Natural killer cell (primary cell): Measurements from ENCODE around the gene NRP1. TPM values are rescaled to one million over a fixed set of nuclear protein-coding genes. Genes with fewer than 3 reads are reported as not detected.

Experiments
- ATAC-seq, 3 donors: fragments of 150-1000 bp in 2 of 3; fragments of 200-7000 bp in 1 of 3; cut with Tn5 transposase; 1 replicate in 1 of 3; 2 replicates in 2 of 3; pipeline ENCODE4 v1.10.0; 2021; ENCODE audit warnings: mild to moderate bottlenecking in 2 of 3, moderate library complexity in 2 of 3
- DNase-seq, 2 donors: peaks; one replicate each; pipeline versions ENCODE4 v3.0.0 to v3.0.0-alpha.2; 2013 to 2021; ENCODE audit warnings: mixed read lengths in 1 of 2
- H3K27ac ChIP-seq: one replicate; pipeline ENCODE4 v1.5.1; 2013; ENCODE audit warnings: mild to moderate bottlenecking, low read length
- H3K27me3 ChIP-seq: one replicate; pipeline ENCODE4 v1.6.1; 2013; ENCODE audit warnings: low read length; ENCODE audit not compliant: control insufficient read depth, insufficient read depth
- H3K36me3 ChIP-seq: one replicate; pipeline ENCODE4 v1.6.1; 2013; ENCODE audit warnings: low read length; ENCODE audit not compliant: control insufficient read depth, insufficient read depth
- H3K4me1 ChIP-seq: one replicate; pipeline ENCODE4 v1.6.1; 2013; ENCODE audit warnings: low read length; ENCODE audit not compliant: control insufficient read depth, insufficient read depth
- H3K4me3 ChIP-seq: one replicate; pipeline ENCODE4 v1.5.1; 2013; ENCODE audit warnings: low read length
- H3K9me3 ChIP-seq: one replicate; pipeline ENCODE4 v1.6.1; 2013; ENCODE audit warnings: low read length; ENCODE audit not compliant: control insufficient read depth, insufficient read depth
- H3K27ac Mint-ChIP-seq, 2 donors: one replicate each; pipeline ENCODE4 v1.8.0; 2022; ENCODE audit warnings: mild to moderate bottlenecking in 2 of 2, mixed read lengths in 2 of 2, moderate library complexity in 1 of 2
- H3K27me3 Mint-ChIP-seq, 2 donors: one replicate each; pipeline ENCODE4 v1.8.0; 2022; ENCODE audit warnings: low read depth in 2 of 2, mixed read lengths in 2 of 2
- H3K36me3 Mint-ChIP-seq: one replicate; pipeline ENCODE4 v1.8.0; 2022; ENCODE audit warnings: mixed read lengths
- H3K4me1 Mint-ChIP-seq, 2 donors: one replicate each; pipeline ENCODE4 v1.8.0; 2022; ENCODE audit warnings: mixed read lengths in 2 of 2
- H3K4me3 Mint-ChIP-seq: one replicate; pipeline ENCODE4 v1.8.0; 2022; ENCODE audit warnings: mild to moderate bottlenecking, moderate library complexity, mixed read lengths
- H3K9me3 Mint-ChIP-seq, 2 donors: one replicate each; pipeline ENCODE4 v1.8.0; 2022; ENCODE audit warnings: mixed read lengths in 2 of 2
- CTCF ChIP-seq: fragments of 200-600 bp; IDR thresholded peaks from one replicate; pipeline ENCODE4 v1.8.0; 2022; ENCODE audit warnings: antibody characterized with exemption
- WGBS: methylation state at CpG from one replicate; pipeline ENCODE4 v1.1.7; 2013; ENCODE audit warnings: missing lambda C conversion rate; ENCODE audit not compliant: insufficient coverage; 5-methylcytosine and 5-hydroxymethylcytosine counted together
- intact Hi-C: fragments of 100-400 bp; cut with micrococcal nuclease; formaldehyde crosslinking; loops from one replicate; pipeline ENCODE4 v1.14.2; 2022
- total RNA-seq, 4 donors: library from RNA; stranded (reverse); fragments of 120-200 nt in 1 of 4; gene quantifications; one replicate each; pipeline versions ENCODE4 v1.2.3 to v1.2.4, GENCODE V29; 2013 to 2022

The NRP1 gene
- total RNA-seq, 3 donors from 2014 or later (not counting 1 experiment from before 2014, with no cell fraction given), result 0.16 to 1.5 TPM; not detected in 1

DNA sequence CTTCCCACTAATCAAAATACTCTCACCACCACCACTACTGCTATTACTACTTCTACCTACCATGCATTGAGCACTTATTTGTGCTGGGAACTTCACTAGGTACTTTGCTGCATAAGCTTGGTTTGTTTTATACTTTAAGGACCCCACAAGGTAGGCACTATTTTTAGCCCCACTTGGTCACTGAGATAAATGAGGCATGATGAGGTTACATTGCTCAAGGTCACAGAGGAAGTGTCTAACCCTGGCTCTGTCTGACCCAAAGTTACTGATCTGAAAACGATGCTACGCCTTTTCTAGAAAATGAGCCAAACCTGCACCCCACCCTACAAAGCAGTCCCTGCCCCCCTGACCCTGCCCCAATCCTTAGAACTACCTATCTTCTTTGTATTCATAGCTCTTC lies 35.6 kb downstream of the NRP1 start:
- Mint-ChIP-seq H3K27me3 (peaks cover 6 to 28% of the 10 kb centered on the region in 2 donors), H3K4me3 (no peak overlapping the region), H3K27ac (no peak overlapping the region), H3K36me3 (no peaks in the 10 kb centered on the region), H3K9me3 (no peaks in the 10 kb centered on the region), H3K4me1 (no peaks in the 10 kb centered on the region)
- Histone ChIP-seq H3K4me1 (no peaks in the 10 kb centered on the region), H3K27me3 (no peaks in the 10 kb centered on the region), H3K27ac (no peak overlapping the region), H3K36me3 (no peaks in the 10 kb centered on the region), H3K9me3 (no peaks in the 10 kb centered on the region), H3K4me3 (no peak overlapping the region)
- no peak for TF ChIP-seq CTCF
- DNase-seq (no peak), ATAC-seq (no peak)
- intact Hi-C loops, result no loop called here
- WGBS, result 87% methylated on average over 2 of the region's 2 CpGs

- Mint-ChIP-seq H3K27ac (no peak overlapping the region), H3K4me3 (no peak overlapping the region), H3K4me1 (no peaks in the 10 kb centered on the region), H3K36me3 (no peaks in the 10 kb centered on the region), H3K27me3 (peaks cover 5 to 21% of the 10 kb centered on the region in 2 donors), H3K9me3 (no peaks in the 10 kb centered on the region)
- H3K27me3 ChIP-seq, result no peaks in the 10 kb centered on the region
- no peak overlapping the region for H3K27ac ChIP-seq
- intact Hi-C loops, result no loop called here
- H3K4me1 ChIP-seq, result no peaks in the 10 kb centered on the region
- H3K9me3 ChIP-seq, result no peaks in the 10 kb centered on the region
- no peak overlapping the region for H3K4me3 ChIP-seq
- DNase-seq (no peak), ATAC-seq (no peak)
- 85% methylated on average over 6 of the region's 6 CpGs for WGBS
- TF ChIP-seq CTCF, result no peak
- no peaks in the 10 kb centered on the region for H3K36me3 ChIP-seq
These were observed 36.4 kb downstream of the NRP1 start for GRCh38 chr10:33298110-33298509.

- H3K27ac Mint-ChIP-seq, result no peak overlapping the region
- 31% methylated on average over 1 of the region's 2 CpGs for WGBS
- Histone ChIP-seq H3K4me1 (no peaks in the 10 kb centered on the region), H3K4me3 (no peak overlapping the region), H3K9me3 (no peaks in the 10 kb centered on the region), H3K27ac (no peak overlapping the region), H3K27me3 (no peaks in the 10 kb centered on the region), H3K36me3 (no peaks in the 10 kb centered on the region)
- H3K4me3 Mint-ChIP-seq, result no peak overlapping the region
- TF ChIP-seq CTCF, result no peak
- ATAC-seq, result no peak
- intact Hi-C loops, result no loop called here
- no peaks in the 10 kb centered on the region for H3K4me1 Mint-ChIP-seq
- no peaks in the 10 kb centered on the region for H3K9me3 Mint-ChIP-seq
- H3K27me3 Mint-ChIP-seq, result peaks cover 4 to 7% of the 10 kb centered on the region in 2 donors
- no peaks in the 10 kb centered on the region for H3K36me3 Mint-ChIP-seq
- no peak for DNase-seq
These were observed 38.6 kb downstream of the NRP1 start for GRCh38 chr10:33295851-33296250.

DNA sequence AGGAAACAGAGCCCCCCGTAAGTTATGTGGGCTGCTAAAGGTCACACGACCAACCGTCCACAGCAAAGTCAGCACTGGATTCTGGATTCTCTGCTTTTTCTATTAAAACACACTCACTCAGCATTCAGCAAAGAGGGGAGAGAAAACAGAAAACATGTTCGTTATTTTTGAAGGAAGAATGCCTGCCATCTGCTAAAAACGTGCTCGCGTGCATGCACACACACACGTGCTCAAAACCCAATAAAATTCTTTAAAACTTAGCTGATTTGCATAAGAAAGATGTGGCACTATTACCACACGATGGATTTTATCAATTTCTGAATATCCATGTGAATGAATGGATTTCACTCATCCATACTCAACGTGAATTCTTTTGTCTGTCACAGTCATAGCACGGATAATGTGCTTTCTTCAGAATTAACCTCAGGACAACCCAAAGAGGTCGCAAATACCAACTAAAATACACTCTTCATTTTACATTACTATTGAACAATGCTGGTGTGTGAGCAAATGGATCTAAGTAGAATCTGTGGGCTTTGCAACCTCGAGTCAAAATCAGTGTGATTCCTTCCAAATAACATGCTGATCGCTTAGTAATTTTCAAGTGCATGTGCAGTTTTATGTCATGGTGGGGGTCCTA lies 40.8 kb downstream of the NRP1 start:
- WGBS, result 87% methylated on average over 13 of the region's 14 CpGs
- H3K36me3 Mint-ChIP-seq, result no peaks in the 10 kb centered on the region

More for the DNA sequence above, 40.8 kb downstream of the NRP1 start:
- Histone ChIP-seq H3K27ac (no peak overlapping the region), H3K36me3 (no peaks in the 10 kb centered on the region), H3K27me3 (peaks cover 4% of the 10 kb centered on the region), H3K9me3 (no peaks in the 10 kb centered on the region), H3K4me3 (no peak overlapping the region), H3K4me1 (no peaks in the 10 kb centered on the region)
- H3K4me3 Mint-ChIP-seq, result no peak overlapping the region
- ATAC-seq (no peak), DNase-seq (no peak)
- no peak overlapping the region for H3K27ac Mint-ChIP-seq
- TF ChIP-seq CTCF, result no peak
- intact Hi-C loops, result no loop called here
- H3K4me1 Mint-ChIP-seq, result no peaks in the 10 kb centered on the region
- H3K27me3 Mint-ChIP-seq, result peaks cover 11 to 16% of the 10 kb centered on the region in 2 donors
- no peaks in the 10 kb centered on the region for H3K9me3 Mint-ChIP-seq
